ENCODE measurements around the gene ABTB2.

- TF ChIP-seq CTCF (conservative IDR thresholded peaks at IDR 0.05; ENCODE audit: low read depth, low read length) (no peak), EZH2 (IDR thresholded peaks at IDR 0.05; ENCODE audit: borderline replicate concordance, low read depth, low read length, poor library complexity, severe bottlenecking) (no peak)
These were observed 94.2 kb downstream of the ABTB2 start for GRCh38 chr11:34263441-34264091.

Data from A673 (cell line).